GM19023 (cell line): Measurements from ENCODE around the gene JPH3.
"Not testable (repeated sequence)": the region's sequence is repeated elsewhere in the genome, so short reads cannot be mapped to it uniquely, and the experiment has no call there.

Experiments used
- ATAC-seq: cut with Tn5 transposase; IDR thresholded peaks from one replicate; pipeline ENCODE4 v1.9.1; 2021; ENCODE audit warnings: mild to moderate bottlenecking, moderate library complexity; ENCODE audit not compliant: unreplicated experiment

JPH3 gene

GRCh38 chr16:87708881-87709638 is 106.8 kb downstream of the JPH3 start:
- no peak for ATAC-seq

DNA sequence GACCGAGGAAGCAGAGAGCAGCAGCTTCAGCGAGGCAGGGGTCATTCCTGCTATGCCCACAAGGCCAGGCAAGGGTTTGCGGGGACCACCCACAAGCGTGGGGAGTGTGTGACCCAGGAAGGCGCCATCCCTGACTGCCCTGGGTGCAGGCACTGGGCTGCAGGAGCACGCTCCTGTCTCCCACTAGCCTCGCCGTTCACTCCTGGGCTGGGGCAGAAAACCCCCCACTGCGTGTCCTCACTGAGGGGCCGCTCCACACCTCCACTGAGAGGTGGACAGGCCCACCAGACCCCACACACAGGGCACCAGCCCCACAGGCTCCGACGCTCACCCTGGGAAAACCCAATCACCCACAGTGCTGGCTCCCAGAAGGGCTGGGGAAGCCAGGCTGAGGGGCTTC is 107.4 kb downstream of the JPH3 start:
- ATAC-seq: no peak

DNA sequence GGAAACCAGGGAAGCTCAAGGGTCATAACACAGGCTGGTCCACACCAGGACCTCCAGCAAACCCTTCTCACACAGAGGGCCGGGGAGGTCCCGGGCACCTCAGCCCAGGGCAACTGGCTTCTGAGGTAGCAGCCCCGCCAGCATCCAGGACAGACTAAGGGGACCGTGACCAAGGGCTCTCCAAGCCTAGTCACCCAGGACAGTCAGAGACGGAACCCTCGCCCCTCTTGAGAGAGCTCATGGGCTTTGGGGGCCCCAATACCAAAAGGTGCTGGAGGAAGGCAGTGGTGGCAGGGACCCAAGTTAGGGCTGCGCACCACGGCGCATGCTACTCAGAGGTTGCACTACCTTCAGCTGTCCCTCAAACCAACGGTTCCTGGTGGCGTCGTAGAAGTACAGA is 108.6 kb downstream of the JPH3 start:
- ATAC-seq: no peak

DNA sequence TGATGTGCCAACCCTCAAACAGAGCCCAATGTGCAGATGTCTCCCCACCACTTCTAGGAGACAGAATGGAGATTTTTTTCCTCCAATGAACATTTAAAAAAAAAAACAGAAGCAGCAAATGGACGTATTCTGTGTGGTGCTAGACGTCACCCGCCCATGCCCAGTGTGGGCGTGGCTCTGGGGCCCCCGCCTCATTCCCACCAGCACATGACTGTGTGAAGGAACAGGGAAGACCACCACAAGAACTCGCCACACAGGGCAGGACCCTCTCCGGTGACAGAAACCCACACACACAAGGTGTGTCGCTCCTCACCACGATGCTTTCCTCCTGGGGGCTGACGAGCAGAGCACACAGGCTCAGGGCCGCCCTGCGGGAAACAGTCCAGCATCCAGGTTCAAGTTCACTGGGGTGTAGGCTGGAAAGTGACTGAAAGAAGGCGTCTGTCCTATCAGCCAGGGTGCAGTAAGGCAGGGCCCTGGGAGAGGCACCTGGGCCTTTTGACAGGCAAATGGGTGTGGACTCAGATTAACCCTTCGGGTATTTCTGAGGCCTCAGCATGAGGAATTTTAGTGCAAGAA is 110.0 kb downstream of the JPH3 start:
- ATAC-seq: no peak

DNA sequence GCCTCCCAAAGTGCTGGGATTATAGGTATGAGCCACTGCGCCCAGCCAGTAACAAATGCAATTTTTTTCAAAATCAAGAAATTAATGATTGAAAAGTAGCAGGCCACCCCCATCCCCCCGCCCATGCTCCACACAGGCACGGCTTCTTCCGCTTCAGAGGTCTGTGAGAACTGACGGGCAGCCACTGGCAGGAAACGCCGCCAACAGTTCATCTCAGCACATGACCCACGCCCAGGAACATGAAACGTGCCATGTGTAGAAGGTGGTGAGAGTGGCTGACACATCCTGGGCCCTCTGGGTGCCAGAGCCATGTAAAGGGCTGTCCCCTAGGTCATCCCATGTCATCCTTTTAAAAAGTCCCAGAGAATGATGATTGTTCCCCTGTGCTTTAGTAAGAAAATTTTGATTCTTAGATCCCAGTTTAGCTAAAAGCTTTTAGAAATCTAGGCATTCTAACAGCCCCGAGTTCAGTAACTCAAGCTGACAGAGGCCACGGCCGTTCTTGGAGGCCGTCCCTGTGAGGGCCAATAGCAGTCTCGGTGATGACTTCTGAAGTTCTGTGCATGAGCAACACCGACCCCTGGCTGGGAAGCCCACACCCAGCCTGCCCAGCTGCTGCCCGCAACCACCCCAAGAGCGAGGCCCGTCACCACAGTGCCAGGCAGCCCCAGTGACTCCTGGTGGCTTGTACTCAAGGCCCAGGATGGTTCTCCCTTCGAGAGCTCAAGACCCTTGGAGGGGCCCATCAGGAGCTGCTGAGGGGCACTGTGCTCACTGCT is 111.3 kb downstream of the JPH3 start:
- no peak for ATAC-seq

- no peak for ATAC-seq
Measured at GRCh38 chr16:87715231-87715630, 112.9 kb downstream of the JPH3 start.

DNA sequence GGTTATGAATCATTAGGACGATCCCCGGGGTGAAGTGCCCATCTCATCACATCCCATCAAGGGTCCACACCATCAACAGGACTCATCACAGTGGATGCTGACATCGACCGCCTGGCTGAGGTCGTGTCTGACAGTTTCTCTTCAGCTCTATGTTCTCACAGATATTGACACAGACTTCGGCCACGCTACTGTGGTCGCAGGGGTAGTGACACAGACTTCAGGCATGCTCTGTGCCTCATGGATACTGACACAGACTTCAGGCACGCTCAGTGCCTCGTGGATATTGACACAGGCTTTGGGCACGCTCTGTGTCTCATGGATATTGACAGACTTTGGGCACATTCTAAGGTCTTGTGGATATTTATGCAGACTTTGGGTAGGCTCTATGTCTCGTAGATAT is 113.3 kb downstream of the JPH3 start:
- no peak for ATAC-seq

DNA sequence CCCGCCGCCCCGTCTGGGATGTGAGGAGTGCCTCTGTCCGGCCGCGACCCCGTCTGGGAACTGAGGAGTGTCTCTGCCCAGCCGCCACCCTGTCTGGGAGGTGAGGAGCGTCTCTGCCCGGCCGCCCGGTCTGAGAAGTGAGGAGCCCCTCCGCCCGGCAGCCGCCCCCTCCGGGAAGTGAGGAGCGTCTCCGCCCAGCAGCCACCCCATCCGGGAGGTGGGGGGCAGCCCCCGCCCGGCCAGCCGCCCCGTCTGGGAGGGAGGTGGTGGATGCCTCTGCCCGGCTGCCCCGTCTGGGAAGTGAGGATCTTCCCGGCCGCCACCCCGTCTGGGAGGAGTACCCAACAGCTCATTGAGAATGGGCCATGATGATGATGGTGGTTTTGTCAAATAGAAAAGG is 116.5 kb downstream of the JPH3 start:
- ATAC-seq: not testable (repeated sequence)

DNA sequence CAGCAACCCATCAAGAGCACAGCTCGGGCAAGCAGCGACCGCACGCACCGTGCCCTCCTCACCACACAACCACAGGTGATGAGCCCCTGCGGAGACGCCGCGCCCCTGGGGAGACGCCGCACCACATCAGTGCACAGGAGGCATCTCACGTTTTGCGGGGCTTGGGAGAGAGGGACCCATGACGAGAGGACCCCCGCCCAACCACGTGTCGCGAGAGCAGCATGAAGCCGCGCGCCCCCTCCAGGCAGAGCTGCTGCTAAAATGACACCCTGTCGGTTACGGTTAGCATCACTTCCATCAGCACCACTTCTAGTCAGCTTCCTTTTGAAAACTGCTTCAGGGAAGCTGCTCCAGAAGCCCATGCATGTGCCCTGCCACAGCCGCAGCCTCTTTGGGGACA is 118.1 kb downstream of the JPH3 start:
- no peak for ATAC-seq

DNA sequence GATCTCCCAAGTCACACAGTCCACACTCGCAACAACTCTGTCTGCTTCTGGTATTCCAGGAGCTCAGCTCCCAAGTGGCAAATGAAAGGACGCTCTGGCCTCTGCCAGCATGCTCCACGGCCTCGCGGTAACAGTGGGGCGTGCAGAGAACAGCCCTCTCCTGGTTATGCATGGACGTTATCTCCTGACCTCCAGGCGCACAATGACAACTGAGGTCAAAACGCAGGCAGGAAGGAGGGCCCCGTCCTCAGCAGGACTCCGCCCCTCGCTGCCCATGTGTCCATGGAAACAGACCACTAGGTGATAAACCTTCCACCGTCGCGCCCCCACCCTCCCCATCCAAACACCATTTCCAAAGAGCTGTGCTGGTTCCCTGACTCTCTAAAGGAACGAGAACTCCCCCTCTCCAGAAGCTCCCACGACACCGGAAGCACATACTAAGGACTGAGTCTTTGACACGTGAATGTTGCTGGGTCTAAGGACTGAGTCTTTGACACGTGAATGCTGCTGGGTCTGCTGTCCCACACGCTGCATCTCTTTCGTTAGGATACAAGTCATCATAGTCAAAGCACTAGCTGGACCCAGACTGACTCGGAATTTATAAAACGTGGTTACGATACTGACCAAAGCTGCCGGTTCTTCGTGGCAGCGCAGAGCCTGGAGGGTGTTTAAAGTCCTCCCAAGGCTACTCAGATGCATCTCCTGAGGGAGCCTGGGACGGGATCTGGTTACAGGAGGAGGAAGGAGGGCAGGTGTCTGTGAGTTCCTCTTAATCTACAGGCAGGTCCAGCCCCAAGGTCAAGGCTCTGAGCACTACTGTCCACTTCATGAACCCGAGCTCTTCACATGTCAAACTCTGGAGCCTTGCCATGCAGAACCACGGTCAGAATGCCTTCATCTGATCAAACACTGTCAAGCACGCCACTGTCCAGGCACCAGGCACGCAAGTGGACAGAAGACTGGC is 119.6 kb downstream of the JPH3 start:
- ATAC-seq: no peak

GRCh38 chr16:87722590-87723225 is 120.4 kb downstream of the JPH3 start:
- ATAC-seq: no peak

GRCh38 chr16:87723226-87723623 is 120.9 kb downstream of the JPH3 start:
- ATAC-seq: no peak

DNA sequence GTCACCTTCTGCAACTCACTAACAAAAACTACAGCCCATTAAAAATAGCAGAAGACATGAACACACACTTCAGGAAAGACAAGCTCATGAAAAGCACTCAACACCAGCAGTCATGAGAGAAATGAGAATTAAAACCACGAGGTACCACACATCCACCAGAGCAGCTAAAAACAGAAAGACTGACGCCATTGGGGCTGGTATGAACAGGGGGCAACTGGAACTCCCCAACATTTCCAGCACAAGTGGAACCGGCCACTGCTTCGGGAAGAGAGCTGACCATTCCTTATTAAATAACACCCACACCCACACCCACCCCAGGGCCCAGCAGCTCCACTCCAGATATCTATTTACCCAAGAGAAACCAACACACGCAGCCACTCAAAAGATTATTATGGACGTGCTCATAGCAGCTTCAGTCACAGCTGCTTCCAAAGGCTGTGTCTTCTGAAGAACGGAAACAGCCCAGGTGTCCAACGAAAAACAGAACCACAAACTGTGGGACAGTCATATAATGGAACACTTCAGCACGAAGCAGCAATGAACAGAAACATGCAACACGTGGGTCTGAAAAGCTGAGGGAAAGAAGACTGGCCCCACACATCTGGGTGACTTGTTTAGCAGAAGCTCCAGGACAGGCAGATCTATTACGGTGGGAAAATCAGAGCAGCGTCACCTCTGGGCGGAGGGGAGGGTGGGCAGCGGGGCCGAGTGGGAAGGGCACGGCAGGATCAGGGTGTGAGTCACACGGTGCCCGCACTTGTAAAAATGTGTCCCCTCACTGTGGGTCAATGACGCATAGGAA is 122.4 kb downstream of the JPH3 start:
- no peak for ATAC-seq

GRCh38 chr16:87725596-87726235 is 123.4 kb downstream of the JPH3 start:
- ATAC-seq: no peak

DNA sequence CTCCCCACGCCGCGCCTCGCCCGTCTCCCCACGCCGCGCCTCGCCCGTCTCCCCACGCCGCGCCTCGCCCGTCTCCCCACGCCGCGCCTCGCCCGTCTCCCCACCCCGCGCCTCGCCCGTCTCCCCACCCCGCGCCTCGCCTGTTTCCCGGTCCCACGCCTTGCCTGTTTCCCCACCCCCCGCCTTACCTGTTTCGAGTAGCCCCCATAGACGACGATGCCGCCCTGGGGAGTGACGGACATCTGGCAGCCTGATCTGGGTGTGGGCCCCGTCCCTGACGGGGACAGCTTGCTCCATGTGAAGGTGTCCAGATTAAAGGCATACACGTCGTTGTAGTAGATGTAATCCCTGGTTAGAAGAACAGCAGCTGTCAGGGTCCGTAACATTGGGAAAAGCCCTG is 124.3 kb downstream of the JPH3 start:
- not testable (repeated sequence) for ATAC-seq

DNA sequence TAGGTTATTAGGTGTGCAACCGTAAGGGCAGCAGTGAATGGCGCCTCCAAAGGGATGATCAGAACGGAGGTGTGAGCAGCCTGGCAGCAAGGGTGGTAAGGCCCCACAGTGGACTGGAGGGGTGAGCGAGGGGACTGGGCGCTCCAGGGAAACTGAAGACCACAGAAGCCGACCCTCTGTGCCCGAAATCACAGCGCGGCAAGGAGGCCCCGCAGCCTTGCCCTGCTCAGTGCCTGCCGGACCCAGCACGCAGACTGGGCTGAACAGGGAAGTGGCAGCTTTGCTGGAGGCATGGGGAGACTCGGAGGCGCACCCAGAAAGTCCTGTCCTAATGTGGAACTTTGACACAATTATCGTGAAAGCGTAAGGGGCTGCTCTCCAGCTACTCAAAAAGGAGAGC is 125.0 kb downstream of the JPH3 start:
- no peak for ATAC-seq

DNA sequence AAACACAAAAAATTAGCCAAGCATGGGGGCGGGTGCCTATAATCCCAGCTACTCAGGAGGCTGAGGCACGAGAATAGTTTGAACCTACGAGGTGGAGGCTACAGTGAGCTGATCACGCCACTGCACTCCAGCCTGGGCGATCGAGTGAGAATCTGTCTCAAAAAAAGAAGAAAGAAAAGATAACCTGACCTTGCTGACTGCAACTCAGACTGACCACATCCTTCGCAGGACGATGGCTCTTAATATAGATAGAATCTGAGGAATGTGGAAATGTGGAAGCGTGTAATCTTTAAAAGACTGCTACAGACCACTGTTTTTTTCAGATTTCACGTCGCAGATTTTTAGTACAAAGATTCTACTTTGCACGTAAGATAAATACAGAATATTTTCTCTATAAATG is 125.7 kb downstream of the JPH3 start:
- no peak for ATAC-seq

- no peak for ATAC-seq
Measured at GRCh38 chr16:87729266-87729954, 127.1 kb downstream of the JPH3 start.

DNA sequence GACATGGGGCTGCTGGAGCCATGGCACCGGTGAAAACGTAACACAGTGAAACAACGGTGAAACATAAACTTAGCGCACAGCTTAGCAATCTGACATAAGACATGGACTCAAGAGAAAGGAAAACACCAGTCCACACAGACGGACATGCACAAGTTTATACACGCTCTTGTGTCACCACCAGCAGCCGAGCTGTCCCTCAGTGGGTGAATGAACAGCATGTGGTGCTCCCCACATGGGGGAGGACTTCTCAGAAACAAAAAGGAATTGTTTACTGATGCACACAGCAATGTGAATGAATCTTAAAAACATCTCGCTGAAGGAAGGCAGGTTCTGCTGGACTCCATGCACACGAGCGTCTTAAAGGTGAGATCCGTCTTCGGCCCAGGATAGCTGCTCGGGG is 129.3 kb downstream of the JPH3 start:
- ATAC-seq: no peak
